HCT116 (cell line): ENCODE measurements around the gene KRT37. TPM values are rescaled to one million over a fixed set of nuclear protein-coding genes. Genes with fewer than 3 reads are reported as not detected.

Experiments
- ATAC-seq: fragments of 200-7000 bp; cut with Tn5 transposase; 2 replicates; pipeline ENCODE4 v1.9.1; 2020; ENCODE audit warnings: mild to moderate bottlenecking, moderate library complexity
- BruUV-seq: library from RNA; stranded (reverse); fragments of 400-500 nt; replicated peaks from 2 replicates; lab custom pipeline; 2021; lab: Mats Ljungman, UMichigan
- CTCF ChIA-PET: fragments of 300-600 bp; sonication (Branson Sonifier 250); formaldehyde crosslinking; loops from one replicate; lab custom pipeline; 2021; ENCODE audit warnings: antibody characterized with exemption; lab: Charles Lee
- POLR2A ChIA-PET: fragments of 300-600, 350-600 bp; sonication (Branson Sonifier 250); formaldehyde crosslinking; loops from one replicate; lab custom pipeline; 2021; ENCODE audit warnings: antibody characterized with exemption; lab: Charles Lee
- RAD21 ChIA-PET, 2 experiments: fragments of 300-600 bp; sonication (Branson Sonifier 250); formaldehyde crosslinking; loops; one replicate each; lab custom pipeline; 2023; ENCODE audit warnings: low total read pairs in 2 of 2; ENCODE audit not compliant: uncharacterized antibody in 2 of 2, unreplicated experiment in 2 of 2, low non-redundant PET in 1 of 2; lab: Charles Lee
- DNase-seq: peaks from one replicate; pipeline ENCODE4 v3.0.0-alpha.2; 2010; ENCODE audit warnings: low read depth, low spot score
- H2AFZ ChIP-seq: fragments of 200-600 bp; shearing (Covaris generic), sonication (generic); 2 replicates; pipeline ENCODE4 v1.6.1; 2017; ENCODE audit warnings: low read depth, mixed run types, mixed read lengths, antibody characterized with exemption, low read length; ENCODE audit not compliant: poor library complexity, severe bottlenecking
- H3K27ac ChIP-seq: 2 replicates; pipeline ENCODE4 v1.5.1; 2012; ENCODE audit warnings: low read depth, low read length
- H3K27me3 ChIP-seq: fragments of 200-600 bp; sonication (generic); 2 replicates; pipeline ENCODE4 v1.6.1; 2016; ENCODE audit warnings: mixed run types, low read length, mixed read lengths; ENCODE audit not compliant: insufficient read depth
- H3K36me3 ChIP-seq, 2 experiments: fragments of 200-500 bp in 1 of 2; fragments of 200-600 bp in 1 of 2; sonication (Bioruptor generic) in 1 of 2; sonication (generic) in 1 of 2; 2 replicates each; pipeline versions ENCODE4 v1.5.1 to v1.6.1; 2014 to 2016; ENCODE audit warnings: low read length in 2 of 2, inconsistent platforms in 1 of 2, mixed read lengths in 1 of 2, mixed run types in 1 of 2; ENCODE audit not compliant: insufficient read depth in 2 of 2, control insufficient read depth in 1 of 2
- H3K4me1 ChIP-seq, 2 experiments: fragments of 200-600 bp in 1 of 2; sonication (generic) in 1 of 2; 2 replicates each; pipeline versions ENCODE4 v1.5.1 to v1.6.1; 2012 to 2017; ENCODE audit warnings: low read length in 2 of 2, inconsistent platforms in 1 of 2, mild to moderate bottlenecking in 1 of 2, mixed read lengths in 1 of 2, mixed run types in 1 of 2, moderate library complexity in 1 of 2; ENCODE audit not compliant: insufficient read depth in 2 of 2, control insufficient read depth in 1 of 2
- H3K4me2 ChIP-seq: fragments of 200-600 bp; sonication (generic); 2 replicates; pipeline ENCODE4 v1.6.1; 2017; ENCODE audit warnings: mixed run types, low read length, mixed read lengths
- H3K4me3 ChIP-seq, 2 experiments: fragments of 200-600 bp in 1 of 2; sonication (generic) in 1 of 2; replicated peaks in 1 of 2; 2 replicates each; pipeline ENCODE4 v1.5.1; 2011 to 2016; ENCODE audit warnings: low read length in 2 of 2, control low read depth in 1 of 2, low read depth in 1 of 2, mild to moderate bottlenecking in 1 of 2, mixed read lengths in 1 of 2, mixed run types in 1 of 2
- H3K79me2 ChIP-seq: fragments of 200-600 bp; sonication (generic); 2 replicates; pipeline ENCODE4 v1.6.1; 2017; ENCODE audit warnings: mild to moderate bottlenecking, mixed run types, low read length, moderate library complexity, mixed read lengths; ENCODE audit not compliant: insufficient read depth
- H3K9ac ChIP-seq: fragments of 200-600 bp; sonication (generic); 2 replicates; pipeline ENCODE4 v1.6.1; 2016; ENCODE audit warnings: low read length, mixed read lengths
- H3K9me2 ChIP-seq: fragments of 200-600 bp; sonication (generic), shearing (Covaris generic); 2 replicates; pipeline ENCODE4 v1.6.1; 2017; ENCODE audit warnings: mixed run types, mild to moderate bottlenecking, moderate library complexity; ENCODE audit not compliant: insufficient read depth
- H3K9me3 ChIP-seq, 2 experiments: fragments of 200-500 bp in 1 of 2; fragments of 200-600 bp in 1 of 2; sonication (Bioruptor generic) in 1 of 2; sonication (generic) in 1 of 2; 2 replicates each; pipeline ENCODE4 v1.6.1; 2014 to 2017; ENCODE audit warnings: low read length in 2 of 2, mixed read lengths in 2 of 2, inconsistent platforms in 1 of 2, low read depth in 1 of 2, mild to moderate bottlenecking in 1 of 2, mixed run types in 1 of 2, moderate library complexity in 1 of 2; ENCODE audit not compliant: control insufficient read depth in 1 of 2, insufficient read depth in 1 of 2
- H4K20me1 ChIP-seq: fragments of 200-600 bp; sonication (generic), shearing (Covaris generic); 2 replicates; pipeline ENCODE4 v1.6.1; 2017; ENCODE audit warnings: mixed run types, mild to moderate bottlenecking, moderate library complexity; ENCODE audit not compliant: insufficient read depth
- CBX3 ChIP-seq: IDR thresholded peaks from 2 replicates; pipeline ENCODE4 v1.6.1; 2012; ENCODE audit warnings: low read depth
- CEBPB ChIP-seq: IDR thresholded peaks from 2 replicates; pipeline ENCODE4 v1.6.1; 2012; ENCODE audit warnings: low read depth
- EGR1 ChIP-seq: IDR thresholded peaks from 2 replicates; pipeline ENCODE4 v1.6.1; 2012; ENCODE audit warnings: low read depth
- ELF1 ChIP-seq: IDR thresholded peaks from 2 replicates; pipeline ENCODE4 v1.6.1; 2012; ENCODE audit warnings: low read depth, borderline replicate concordance
- EZH2 ChIP-seq: fragments of 200-600 bp; sonication (generic); IDR thresholded peaks from 2 replicates; pipeline ENCODE4 v1.6.1; 2017; ENCODE audit warnings: antibody characterized with exemption, mixed run types
- EZH2phosphoT487 ChIP-seq: fragments of 200-600 bp; IDR thresholded peaks from 2 replicates; pipeline ENCODE4 v1.6.1; 2018; ENCODE audit warnings: antibody characterized with exemption, borderline replicate concordance
- JUND ChIP-seq: IDR thresholded peaks from 2 replicates; pipeline ENCODE4 v1.6.1; 2012
- POLR2A ChIP-seq: IDR thresholded peaks from 2 replicates; pipeline ENCODE4 v1.7.0; 2011; ENCODE audit warnings: borderline replicate concordance; ENCODE audit not compliant: insufficient read depth, insufficient read length; ENCODE audit errors: extremely low read depth
- POLR2AphosphoS5 ChIP-seq: IDR thresholded peaks from 2 replicates; pipeline ENCODE4 v1.6.1; 2011; ENCODE audit warnings: mild to moderate bottlenecking, low read depth, low read length, moderate library complexity
- RAD21 ChIP-seq: IDR thresholded peaks from 2 replicates; pipeline ENCODE4 v1.6.1; 2012; ENCODE audit warnings: low read depth, mild to moderate bottlenecking
- TCF7L2 ChIP-seq: IDR thresholded peaks from 2 replicates; pipeline ENCODE4 v1.7.0; 2011; ENCODE audit warnings: borderline replicate concordance, inconsistent platforms; ENCODE audit not compliant: insufficient read depth, insufficient read length; ENCODE audit errors: extremely low read depth
- YY1 ChIP-seq: IDR thresholded peaks from 2 replicates; pipeline ENCODE4 v1.6.1; 2011; ENCODE audit warnings: low read length, low read depth, moderate library complexity, mild to moderate bottlenecking; ENCODE audit not compliant: insufficient replicate concordance; ENCODE audit errors: extremely low read depth
- ZBTB33 ChIP-seq: IDR thresholded peaks from 2 replicates; pipeline ENCODE4 v1.6.1; 2011; ENCODE audit warnings: mild to moderate bottlenecking, low read length, moderate library complexity; ENCODE audit not compliant: insufficient replicate concordance; ENCODE audit errors: extremely low read depth
- ZNF274 ChIP-seq: fragments of 200-500 bp; sonication (Bioruptor generic); IDR thresholded peaks from 2 replicates; pipeline ENCODE4 v1.6.1; 2014; ENCODE audit warnings: mild to moderate bottlenecking, low read depth, low read length, inconsistent platforms
- intact Hi-C: fragments of 100-400 bp; cut with micrococcal nuclease; formaldehyde crosslinking; loops from 2 replicates; pipeline ENCODE4 v1.10.0; 2022
- total RNA-seq: library from RNA; stranded (reverse); gene quantifications from one replicate; pipeline ENCODE4 v1.2.1, GENCODE V29; 2021; ENCODE audit not compliant: unreplicated experiment
- TF ChIP-seq, protein P1 (sequence below): IDR thresholded peaks from 2 replicates; pipeline ENCODE4 v1.6.1; 2012
- TF ChIP-seq, protein P2 (sequence below), 3 experiments: fragments of 200-600 bp in 1 of 3; sonication (generic) in 1 of 3; IDR thresholded peaks in 2 of 3; conservative IDR thresholded peaks in 1 of 3; 2 replicates each; pipeline ENCODE4 v1.5.1; 2012 to 2017; ENCODE audit warnings: low read depth in 2 of 3, low read length in 2 of 3, antibody characterized with exemption in 1 of 3, borderline replicate concordance in 1 of 3, control low read depth in 1 of 3, mild to moderate bottlenecking in 1 of 3, mixed read lengths in 1 of 3, mixed run types in 1 of 3, moderate library complexity in 1 of 3; ENCODE audit not compliant: insufficient read depth in 1 of 3
- TF ChIP-seq, protein P3 (sequence below): IDR thresholded peaks from 2 replicates; pipeline ENCODE4 v1.6.1; 2012; ENCODE audit warnings: low read depth

KRT37 gene
- total RNA-seq, 1 experiment from 2014 or later: not detected

DNA sequence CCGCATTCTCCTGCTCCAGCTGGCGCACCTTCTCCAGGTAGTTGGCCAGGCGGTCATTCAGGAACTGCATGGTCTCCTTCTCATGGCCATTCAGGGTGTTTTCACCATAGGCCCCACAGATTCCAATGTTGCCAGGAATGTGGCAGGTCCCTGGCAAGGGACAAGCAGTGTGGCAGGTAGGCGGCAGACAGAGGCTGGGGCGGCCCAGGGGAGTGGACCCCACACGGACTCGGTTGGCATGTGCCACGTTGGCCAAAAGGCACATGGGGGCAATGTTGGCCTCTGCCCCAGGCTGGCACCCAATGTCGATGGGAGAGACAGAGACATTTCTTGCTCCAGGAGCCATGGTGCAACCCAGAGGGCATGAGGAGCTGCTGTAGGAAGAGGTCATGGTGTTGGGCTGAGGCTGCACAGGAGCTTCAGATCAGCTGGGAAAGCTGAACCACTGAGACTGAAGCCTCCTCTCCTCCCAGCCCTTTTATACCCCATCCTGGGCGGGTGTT lies 16.2 kb upstream of the KRT37 start, which contains the start of gene KRT38:
TSS of gene KRT38 (minus strand) at position 453 of the 503 bp plus-strand sequence. CDS start at position 391, 62 bp downstream.
- intact Hi-C loops: no loop called here
- H3K79me2 ChIP-seq: no peaks in the 10 kb centered on the region
- no peaks in the 10 kb centered on the region for H3K27me3 ChIP-seq
- no peak within 1 kb of the TSS for H2AFZ ChIP-seq
- H3K4me1 ChIP-seq: no peaks in the 10 kb centered on the region
- ChIA-PET CTCF (no interaction called here), RAD21 (no interaction called here), POLR2A (no interaction called here)
- H3K9ac ChIP-seq: no peak within 1 kb of the TSS
- H3K27ac ChIP-seq: no peak within 1 kb of the TSS
- DNase-seq: no peak
- H3K9me3 ChIP-seq: no peaks in the 10 kb centered on the region
- no peaks in the 10 kb centered on the region for H3K9me2 ChIP-seq
- H4K20me1 ChIP-seq: no peaks in the 10 kb centered on the region
- H3K4me2 ChIP-seq: no peak within 1 kb of the TSS
- no peaks in the 10 kb centered on the region for H3K36me3 ChIP-seq
- ATAC-seq: no peak
- TF ChIP-seq, protein P1, sequence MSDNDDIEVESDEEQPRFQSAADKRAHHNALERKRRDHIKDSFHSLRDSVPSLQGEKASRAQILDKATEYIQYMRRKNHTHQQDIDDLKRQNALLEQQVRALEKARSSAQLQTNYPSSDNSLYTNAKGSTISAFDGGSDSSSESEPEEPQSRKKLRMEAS: no peak
- no peak for TF ChIP-seq POLR2AphosphoS5
- TF ChIP-seq, protein P2, sequence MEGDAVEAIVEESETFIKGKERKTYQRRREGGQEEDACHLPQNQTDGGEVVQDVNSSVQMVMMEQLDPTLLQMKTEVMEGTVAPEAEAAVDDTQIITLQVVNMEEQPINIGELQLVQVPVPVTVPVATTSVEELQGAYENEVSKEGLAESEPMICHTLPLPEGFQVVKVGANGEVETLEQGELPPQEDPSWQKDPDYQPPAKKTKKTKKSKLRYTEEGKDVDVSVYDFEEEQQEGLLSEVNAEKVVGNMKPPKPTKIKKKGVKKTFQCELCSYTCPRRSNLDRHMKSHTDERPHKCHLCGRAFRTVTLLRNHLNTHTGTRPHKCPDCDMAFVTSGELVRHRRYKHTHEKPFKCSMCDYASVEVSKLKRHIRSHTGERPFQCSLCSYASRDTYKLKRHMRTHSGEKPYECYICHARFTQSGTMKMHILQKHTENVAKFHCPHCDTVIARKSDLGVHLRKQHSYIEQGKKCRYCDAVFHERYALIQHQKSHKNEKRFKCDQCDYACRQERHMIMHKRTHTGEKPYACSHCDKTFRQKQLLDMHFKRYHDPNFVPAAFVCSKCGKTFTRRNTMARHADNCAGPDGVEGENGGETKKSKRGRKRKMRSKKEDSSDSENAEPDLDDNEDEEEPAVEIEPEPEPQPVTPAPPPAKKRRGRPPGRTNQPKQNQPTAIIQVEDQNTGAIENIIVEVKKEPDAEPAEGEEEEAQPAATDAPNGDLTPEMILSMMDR (IDR thresholded peaks at IDR 0.05 in 2 of 3, conservative IDR thresholded peaks at IDR 0.05 in 1 of 3; ENCODE audit: borderline replicate concordance in 1 of 3, insufficient read depth in 1 of 3, low read depth in 2 of 3, low read length in 2 of 3): no peak
- no peak for TF ChIP-seq JUND
- no peak for TF ChIP-seq EZH2phosphoT487
- TF ChIP-seq POLR2A: no peak
- TF ChIP-seq TCF7L2: no peak
- TF ChIP-seq CEBPB: no peak
- TF ChIP-seq YY1: no peak
- TF ChIP-seq EGR1: no peak
- TF ChIP-seq, protein P3, sequence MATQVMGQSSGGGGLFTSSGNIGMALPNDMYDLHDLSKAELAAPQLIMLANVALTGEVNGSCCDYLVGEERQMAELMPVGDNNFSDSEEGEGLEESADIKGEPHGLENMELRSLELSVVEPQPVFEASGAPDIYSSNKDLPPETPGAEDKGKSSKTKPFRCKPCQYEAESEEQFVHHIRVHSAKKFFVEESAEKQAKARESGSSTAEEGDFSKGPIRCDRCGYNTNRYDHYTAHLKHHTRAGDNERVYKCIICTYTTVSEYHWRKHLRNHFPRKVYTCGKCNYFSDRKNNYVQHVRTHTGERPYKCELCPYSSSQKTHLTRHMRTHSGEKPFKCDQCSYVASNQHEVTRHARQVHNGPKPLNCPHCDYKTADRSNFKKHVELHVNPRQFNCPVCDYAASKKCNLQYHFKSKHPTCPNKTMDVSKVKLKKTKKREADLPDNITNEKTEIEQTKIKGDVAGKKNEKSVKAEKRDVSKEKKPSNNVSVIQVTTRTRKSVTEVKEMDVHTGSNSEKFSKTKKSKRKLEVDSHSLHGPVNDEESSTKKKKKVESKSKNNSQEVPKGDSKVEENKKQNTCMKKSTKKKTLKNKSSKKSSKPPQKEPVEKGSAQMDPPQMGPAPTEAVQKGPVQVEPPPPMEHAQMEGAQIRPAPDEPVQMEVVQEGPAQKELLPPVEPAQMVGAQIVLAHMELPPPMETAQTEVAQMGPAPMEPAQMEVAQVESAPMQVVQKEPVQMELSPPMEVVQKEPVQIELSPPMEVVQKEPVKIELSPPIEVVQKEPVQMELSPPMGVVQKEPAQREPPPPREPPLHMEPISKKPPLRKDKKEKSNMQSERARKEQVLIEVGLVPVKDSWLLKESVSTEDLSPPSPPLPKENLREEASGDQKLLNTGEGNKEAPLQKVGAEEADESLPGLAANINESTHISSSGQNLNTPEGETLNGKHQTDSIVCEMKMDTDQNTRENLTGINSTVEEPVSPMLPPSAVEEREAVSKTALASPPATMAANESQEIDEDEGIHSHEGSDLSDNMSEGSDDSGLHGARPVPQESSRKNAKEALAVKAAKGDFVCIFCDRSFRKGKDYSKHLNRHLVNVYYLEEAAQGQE: no peak
- no peak for TF ChIP-seq ZNF274
- no peak for TF ChIP-seq CBX3
- TF ChIP-seq RAD21: no peak
- no peak for TF ChIP-seq EZH2
- TF ChIP-seq ELF1: no peak
- TF ChIP-seq ZBTB33: no peak
- BruUV-seq: no TSS peak
- no peak within 1 kb of the TSS for H3K4me3 ChIP-seq
